A549 (cell line): ENCODE data around the gene CCDC187. TPM values are rescaled to one million over a fixed set of nuclear protein-coding genes. Genes with fewer than 3 reads are reported as not detected.

Experiments used
- ATAC-seq, 2 experiments: fragments of 200-7000 bp in 1 of 2; fragments of >200 bp in 1 of 2; cut with Nextera tagmentation in 1 of 2; cut with Tn5 transposase in 1 of 2; 3 replicates each; pipeline versions ENCODE4 v1.8.0 to v1.9.1; 2018 to 2020; ENCODE audit warnings: mild to moderate bottlenecking in 1 of 2, moderate library complexity in 1 of 2
- CTCF ChIA-PET: fragments of 300-600 bp; sonication (Branson Sonifier 250); formaldehyde crosslinking; extraction: SDS; loops from one replicate; lab custom pipeline; 2021; ENCODE audit warnings: antibody characterized with exemption, inconsistent platforms; lab: Yijun Ruan, JAX
- POLR2A ChIA-PET: fragments of 350-600 bp; formaldehyde crosslinking; extraction: SDS; loops from one replicate; lab custom pipeline; 2021; ENCODE audit warnings: antibody characterized with exemption, inconsistent platforms; lab: Yijun Ruan, JAX
- DNase-seq, 2 experiments: peaks; one replicate each; pipeline versions ENCODE4 v3.0.0 to v3.0.0-alpha.2; 2011 to 2016; ENCODE audit warnings: low read depth in 1 of 2, low spot score in 1 of 2
- FAIRE-seq: peaks from 2 replicates; lab custom pipeline; 2011; peaks lifted over from hg19 to GRCh38; lab: Jason Lieb, UNC
- H3K27ac ChIP-seq, 2 experiments: fragments of >200 bp; sonication (Bioruptor Twin); formaldehyde crosslinking; 3 replicates each; pipeline ENCODE4 v1.5.1; 2016 to 2017
- H3K4me1 ChIP-seq: fragments of >200 bp; sonication (Bioruptor Twin); formaldehyde crosslinking; 3 replicates; pipeline ENCODE4 v1.6.1; 2016
- H3K4me2 ChIP-seq: fragments of >200 bp; sonication (Bioruptor Twin); formaldehyde crosslinking; 3 replicates; pipeline ENCODE4 v1.6.1; 2016
- H3K4me3 ChIP-seq: fragments of >200 bp; sonication (Bioruptor Twin); formaldehyde crosslinking; 3 replicates; pipeline ENCODE4 v1.5.1; 2016
- H3K9me3 ChIP-seq: fragments of >200 bp; sonication (Bioruptor Twin); formaldehyde crosslinking; 3 replicates; pipeline ENCODE4 v1.6.1; 2016
- CBX8 ChIP-seq: fragments of 200-600 bp; sonication (generic); IDR thresholded peaks from 2 replicates; pipeline ENCODE4 v1.6.1; 2016
- CHD2 ChIP-seq: fragments of 150-350 bp; IDR thresholded peaks from 2 replicates; pipeline ENCODE4 v1.6.1; 2014; ENCODE audit warnings: low read length; ENCODE audit not compliant: partially characterized antibody
- CHD4 ChIP-seq: fragments of 200-600 bp; sonication (generic); IDR thresholded peaks from 2 replicates; pipeline ENCODE4 v1.6.1; 2016; ENCODE audit warnings: antibody characterized with exemption, mild to moderate bottlenecking, borderline replicate concordance
- E2F6 ChIP-seq: IDR thresholded peaks from 2 replicates; pipeline ENCODE4 v1.6.1; 2012; ENCODE audit warnings: low read depth, borderline replicate concordance
- FOSB ChIP-seq: fragments of 250-450 bp; sonication (Bioruptor Pico); IDR thresholded peaks from 2 replicates; pipeline ENCODE4 v1.5.0; 2020; ENCODE audit warnings: mild to moderate bottlenecking, moderate library complexity
- FOSL2 ChIP-seq, 2 experiments: fragments of 450-650 bp in 1 of 2; fragments of >200 bp in 1 of 2; sonication (Bioruptor Twin) in 1 of 2; formaldehyde crosslinking; IDR thresholded peaks; 2 replicates each; pipeline versions ENCODE4 v1.5.0 to v1.6.1; 2016 to 2020; ENCODE audit warnings: mild to moderate bottlenecking in 1 of 2, moderate library complexity in 1 of 2
- FOXS1 ChIP-seq: fragments of 250-450 bp; sonication (Bioruptor Pico); IDR thresholded peaks from 2 replicates; pipeline ENCODE4 v1.5.0; 2020; ENCODE audit warnings: mild to moderate bottlenecking, moderate library complexity
- GATA3 ChIP-seq: IDR thresholded peaks from 2 replicates; pipeline ENCODE4 v1.6.1; 2012; ENCODE audit warnings: borderline replicate concordance
- HOXB13 ChIP-seq: fragments of 250-450 bp; sonication (Bioruptor Pico); IDR thresholded peaks from 2 replicates; pipeline ENCODE4 v1.5.0; 2020; ENCODE audit warnings: low read depth, mild to moderate bottlenecking, moderate library complexity
- HOXB5 ChIP-seq: fragments of 250-450 bp; sonication (Bioruptor Pico); IDR thresholded peaks from 2 replicates; pipeline ENCODE4 v1.5.0; 2020; ENCODE audit warnings: mild to moderate bottlenecking, moderate library complexity
- MAFK ChIP-seq: fragments of 450-650 bp; IDR thresholded peaks from 2 replicates; pipeline ENCODE4 v1.6.1; 2014; ENCODE audit not compliant: partially characterized antibody
- MAX ChIP-seq: IDR thresholded peaks from 2 replicates; pipeline ENCODE4 v1.6.1; 2012
- MYC ChIP-seq: IDR thresholded peaks from 2 replicates; pipeline ENCODE4 v1.6.1; 2012; ENCODE audit warnings: mild to moderate bottlenecking, inconsistent platforms, low read length, improper control_type of control experiment, borderline replicate concordance
- NFE2L2 ChIP-seq: fragments of 150-350 bp; conservative IDR thresholded peaks from 2 replicates; pipeline ENCODE4 v1.6.1; 2014; ENCODE audit warnings: low read length
- NPAS2 ChIP-seq: fragments of 250-450 bp; sonication (Bioruptor Pico); IDR thresholded peaks from 2 replicates; pipeline ENCODE4 v1.8.0; 2022; ENCODE audit warnings: mild to moderate bottlenecking, moderate library complexity, borderline replicate concordance
- NR3C1 ChIP-seq: fragments of >200 bp; sonication (Bioruptor Twin); formaldehyde crosslinking; IDR thresholded peaks from 3 replicates; pipeline ENCODE4 v1.6.1; 2017
- PBX3 ChIP-seq: IDR thresholded peaks from 2 replicates; pipeline ENCODE4 v1.6.1; 2012
- PHF8 ChIP-seq: fragments of 200-600 bp; sonication (generic); IDR thresholded peaks from 2 replicates; pipeline ENCODE4 v1.6.1; 2016; ENCODE audit warnings: low read depth, mild to moderate bottlenecking, antibody characterized with exemption, moderate library complexity, borderline replicate concordance
- RARB ChIP-seq: fragments of 250-450 bp; sonication (Bioruptor Pico); IDR thresholded peaks from 2 replicates; pipeline ENCODE4 v1.8.0; 2021; ENCODE audit warnings: mild to moderate bottlenecking, moderate library complexity
- REST ChIP-seq: fragments of 200-600 bp; sonication (generic); IDR thresholded peaks from 2 replicates; pipeline ENCODE4 v1.6.1; 2016; ENCODE audit warnings: antibody characterized with exemption, mild to moderate bottlenecking, moderate library complexity
- RFX5 ChIP-seq: fragments of 450-650 bp; IDR thresholded peaks from 2 replicates; pipeline ENCODE4 v1.7.1; 2014; ENCODE audit warnings: antibody characterized with exemption, mild to moderate bottlenecking, moderate library complexity
- SREBF2 ChIP-seq: fragments of 450-650 bp; IDR thresholded peaks from 2 replicates; pipeline ENCODE4 v1.6.1; 2014; ENCODE audit warnings: mild to moderate bottlenecking, moderate library complexity
- TFCP2L1 ChIP-seq: fragments of 250-450 bp; sonication (Bioruptor Pico); IDR thresholded peaks from 2 replicates; pipeline ENCODE4 v1.5.0; 2021; ENCODE audit warnings: mild to moderate bottlenecking
- TP53 ChIP-seq: fragments of 250-450 bp; sonication (Bioruptor Pico); IDR thresholded peaks from 2 replicates; pipeline ENCODE4 v1.5.0; 2021; ENCODE audit warnings: mild to moderate bottlenecking, moderate library complexity
- USF2 ChIP-seq: fragments of 450-650 bp; IDR thresholded peaks from 2 replicates; pipeline ENCODE4 v1.6.1; 2014; ENCODE audit warnings: antibody characterized with exemption
- ZFP36 ChIP-seq: fragments of 450-650 bp; IDR thresholded peaks from 2 replicates; pipeline ENCODE4 v1.6.1; 2014; ENCODE audit warnings: borderline replicate concordance; ENCODE audit not compliant: partially characterized antibody
- ZNF302 ChIP-seq: fragments of 250-450 bp; sonication (Bioruptor Pico); IDR thresholded peaks from 2 replicates; pipeline ENCODE4 v1.9.0; 2021; ENCODE audit warnings: inconsistent platforms, mild to moderate bottlenecking, moderate library complexity
- WGBS: methylation state at CpG from one replicate; pipeline ENCODE4 v1.1.6; 2017; ENCODE audit errors: missing lambda C conversion rate; 5-methylcytosine and 5-hydroxymethylcytosine counted together
- polyA plus RNA-seq, 4 experiments: library from polyadenylated mRNA; depleted of rRNA in 3 of 4; stranded (reverse); fragments of >200 nt; fragmentation: RNase III in 1 of 4; extraction: RNeasy Plus Mini Kit Qiagen cat#74134 plus additional on column Dnase treatment in 1 of 4; gene quantifications; 2 replicates in 3 of 4; 3 replicates in 1 of 4; pipeline ENCODE4 v1.2.3, GENCODE V29; 2011 to 2017

The CCDC187 gene
- polyA plus RNA-seq, 2 of the 4 experiments (the other 2 are of a cell fraction) = under 0.01 TPM; not detected in 1

- DNase-seq (no peak), FAIRE-seq (no peak), ATAC-seq (no peak; a peak in 1 of 6 replicates)
- 66% methylated on average over 6 of the region's 7 CpGs for WGBS
- ChIA-PET POLR2A (no interaction called here), CTCF (interaction anchor here (1.5 to 3.5 kb wide), 2 partner anchors 16 to 158 kb away, joined by 10 to 23 read pairs; no protein-coding TSS in a partner anchor)
- H3K4me3 ChIP-seq = no peak overlapping the region
- no peak for TF ChIP-seq MAX
- no peak for TF ChIP-seq FOSL2 (IDR thresholded peaks at IDR 0.05)
- no peak for TF ChIP-seq FOSL2 (CRISPR knock-in tag; IDR thresholded peaks at IDR 0.05)
- TF ChIP-seq USF2 = no peak
- no peak for TF ChIP-seq RARB (CRISPR knock-in tag)
- TF ChIP-seq FOSB (CRISPR knock-in tag) = no peak
- no peak for TF ChIP-seq NPAS2 (CRISPR knock-in tag)
- no peak for TF ChIP-seq SREBF2
- TF ChIP-seq HOXB13 (CRISPR knock-in tag) = no peak
- TF ChIP-seq CBX8 = no peak
- TF ChIP-seq ZFP36 = no peak
- no peak for TF ChIP-seq REST
- no peak for TF ChIP-seq FOXS1 (CRISPR knock-in tag)
- TF ChIP-seq MYC = no peak
- no peak for TF ChIP-seq CHD4
- TF ChIP-seq NFE2L2 = no peak
- H3K4me1 ChIP-seq = no peaks in the 10 kb centered on the region
- no peak overlapping the region for H3K4me2 ChIP-seq
- no peak overlapping the region for H3K27ac ChIP-seq
- no peaks in the 10 kb centered on the region for H3K9me3 ChIP-seq
Measured at GRCh38 chr9:136299541-136299940, 4.4 kb downstream of the CCDC187 start.

GRCh38 chr9:136299116-136299515, 4.8 kb downstream of the CCDC187 start:
- no peak for TF ChIP-seq PHF8
- TF ChIP-seq FOSL2 (IDR thresholded peaks at IDR 0.05) = no peak
- TF ChIP-seq FOSL2 (CRISPR knock-in tag; IDR thresholded peaks at IDR 0.05) = no peak
- no peak for TF ChIP-seq ZFP36
- TF ChIP-seq MAFK = no peak
- TF ChIP-seq RFX5 = no peak
- TF ChIP-seq ZNF302 (CRISPR knock-in tag) = no peak
- no peak for TF ChIP-seq E2F6
- no peak for TF ChIP-seq TFCP2L1
- no peak for TF ChIP-seq TP53 (CRISPR knock-in tag)
- TF ChIP-seq CHD2 = no peak
- TF ChIP-seq GATA3 = no peak
- no peak for TF ChIP-seq USF2
- no peak for TF ChIP-seq PBX3
- no peak for TF ChIP-seq NR3C1
- TF ChIP-seq HOXB5 (CRISPR knock-in tag) = no peak
- TF ChIP-seq, all 56 proteins: peak for 0
- CTCF ChIA-PET = interaction anchor here (1.5 to 3.5 kb wide), 2 partner anchors 16 to 158 kb away, joined by 10 to 23 read pairs; no protein-coding TSS in a partner anchor

More at GRCh38 chr9:136299116-136299515, 4.8 kb downstream of the CCDC187 start:
- Histone ChIP-seq H3K4me1 (no peaks in the 10 kb centered on the region), H3K27ac (no peak overlapping the region), H3K4me3 (no peak overlapping the region), H3K9me3 (no peaks in the 10 kb centered on the region), H3K4me2 (no peak overlapping the region)
- DNase-seq (no peak), FAIRE-seq (no peak), ATAC-seq (no peak)
- POLR2A ChIA-PET = no interaction called here
- 76% methylated on average over 17 of the region's 18 CpGs for WGBS
